ENCODE data around the gene NFX1.
"Not testable (repeated sequence)": the region's sequence is repeated elsewhere in the genome, so short reads cannot be mapped to it uniquely, and the experiment has no call there.

DNA sequence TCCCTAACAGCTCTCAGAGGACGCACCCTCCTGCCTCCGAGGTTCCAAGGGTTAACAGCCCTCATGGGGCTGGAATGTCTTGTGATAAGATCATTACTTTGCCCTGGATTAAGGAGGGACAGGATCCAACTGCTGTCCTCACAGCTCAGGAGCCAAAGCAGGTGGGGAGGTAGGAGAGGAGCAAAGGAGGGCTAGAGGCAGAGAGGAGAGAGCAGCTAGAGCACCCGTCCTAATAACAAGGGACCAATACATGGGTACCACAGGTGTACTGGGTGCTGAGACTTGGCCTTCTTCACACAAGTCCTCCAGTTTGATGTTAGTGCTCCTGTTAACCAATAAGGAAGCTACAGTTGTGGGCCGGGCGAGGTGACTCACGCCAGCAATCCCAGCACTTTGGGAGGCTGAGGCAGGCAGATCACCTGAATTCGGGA, 102.3 kb downstream of the NFX1 start:
- TF ChIP-seq CTCF, POLR2A, POLR2AphosphoS5 (IDR thresholded peaks at IDR 0.05): not testable (repeated sequence)

All from breast epithelium (tissue), 3 donors.